Raji (cell line): Measurements from ENCODE around the gene GUK1.

Experiments used
- POLR2A ChIP-seq: IDR thresholded peaks from 2 replicates; pipeline ENCODE4 v1.6.1; 2011; ENCODE audit warnings: low read depth, low read length, control low read depth; ENCODE audit not compliant: insufficient read depth

GUK1 gene

DNA sequence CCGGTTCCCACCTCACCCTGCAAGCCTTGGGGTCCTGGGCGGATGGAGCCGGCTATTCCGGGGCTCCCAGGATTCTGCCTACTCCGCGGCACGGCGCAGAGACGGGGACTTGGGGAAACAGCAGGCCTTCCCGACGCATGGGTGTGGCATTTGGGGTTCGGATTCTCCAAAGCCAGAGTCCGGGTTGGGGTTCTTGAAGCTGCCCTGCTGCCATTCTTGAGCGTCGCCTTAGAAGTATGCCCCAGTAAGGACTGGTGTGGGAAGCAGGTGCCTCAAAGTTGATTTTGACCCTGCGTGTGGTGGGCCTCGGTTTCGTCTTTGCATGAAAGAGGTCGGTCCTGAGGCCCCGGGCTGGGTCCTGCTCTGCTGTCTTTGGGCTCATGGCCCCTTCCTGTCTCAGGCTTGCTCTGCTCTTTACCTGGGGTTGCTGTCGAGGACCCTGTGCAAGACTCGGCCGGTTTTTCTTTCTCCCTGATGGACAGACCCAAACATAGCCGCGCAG is 696 bp downstream of the GUK1 start:
- no peak for TF ChIP-seq POLR2A

- TF ChIP-seq POLR2A, result no peak
These were observed 1.4 kb downstream of the GUK1 start for GRCh38 chr1:228141226-228142044.

GRCh38 chr1:228142155-228142691 is 2.1 kb downstream of the GUK1 start:
- no peak for TF ChIP-seq POLR2A

DNA sequence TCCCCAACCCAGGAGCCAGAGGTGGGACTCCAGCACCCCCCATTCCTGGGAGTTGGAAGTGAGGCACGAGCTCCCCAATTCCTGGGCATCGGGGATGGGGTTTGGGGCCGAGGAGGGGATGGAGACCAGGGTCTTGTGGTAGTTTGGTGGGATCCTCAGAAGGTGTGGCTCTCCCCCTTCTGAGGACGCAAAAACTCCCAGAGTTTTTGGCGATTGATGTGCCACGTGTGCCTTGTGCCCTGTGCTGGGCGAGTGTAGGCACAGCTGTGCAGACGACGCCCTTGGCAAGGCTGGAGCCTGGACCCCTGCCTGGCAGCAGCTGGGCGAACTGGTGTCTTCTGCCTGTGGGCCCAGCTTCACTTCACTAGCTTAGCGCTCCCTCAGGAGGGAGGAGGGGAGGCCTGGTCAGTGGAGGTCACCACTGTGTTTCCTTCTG is 2.6 kb downstream of the GUK1 start:
- no peak for TF ChIP-seq POLR2A

GRCh38 chr1:228143480-228144192 is 3.6 kb downstream of the GUK1 start:
- no peak for TF ChIP-seq POLR2A

- no peak for TF ChIP-seq POLR2A
These were observed 4.3 kb downstream of the GUK1 start for GRCh38 chr1:228144193-228144992.

DNA sequence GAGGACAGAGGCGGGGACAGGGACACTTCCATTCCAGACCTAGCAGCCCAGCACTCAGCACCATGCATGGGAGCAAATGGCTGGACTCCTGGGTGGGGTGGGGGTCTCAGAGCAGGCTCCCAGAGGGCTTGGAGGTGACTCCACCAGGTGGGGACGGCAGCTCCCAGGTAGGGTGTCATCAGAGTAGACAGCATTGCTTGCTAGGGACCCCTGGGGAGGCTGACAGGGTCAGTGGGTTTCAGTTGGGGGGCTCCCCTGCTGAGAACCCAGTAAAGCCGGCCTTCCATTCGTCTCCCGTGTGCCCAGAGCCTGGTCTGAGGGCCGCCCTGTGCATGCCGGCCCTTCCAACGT is 4.9 kb downstream of the GUK1 start:
- TF ChIP-seq POLR2A, result no peak

DNA sequence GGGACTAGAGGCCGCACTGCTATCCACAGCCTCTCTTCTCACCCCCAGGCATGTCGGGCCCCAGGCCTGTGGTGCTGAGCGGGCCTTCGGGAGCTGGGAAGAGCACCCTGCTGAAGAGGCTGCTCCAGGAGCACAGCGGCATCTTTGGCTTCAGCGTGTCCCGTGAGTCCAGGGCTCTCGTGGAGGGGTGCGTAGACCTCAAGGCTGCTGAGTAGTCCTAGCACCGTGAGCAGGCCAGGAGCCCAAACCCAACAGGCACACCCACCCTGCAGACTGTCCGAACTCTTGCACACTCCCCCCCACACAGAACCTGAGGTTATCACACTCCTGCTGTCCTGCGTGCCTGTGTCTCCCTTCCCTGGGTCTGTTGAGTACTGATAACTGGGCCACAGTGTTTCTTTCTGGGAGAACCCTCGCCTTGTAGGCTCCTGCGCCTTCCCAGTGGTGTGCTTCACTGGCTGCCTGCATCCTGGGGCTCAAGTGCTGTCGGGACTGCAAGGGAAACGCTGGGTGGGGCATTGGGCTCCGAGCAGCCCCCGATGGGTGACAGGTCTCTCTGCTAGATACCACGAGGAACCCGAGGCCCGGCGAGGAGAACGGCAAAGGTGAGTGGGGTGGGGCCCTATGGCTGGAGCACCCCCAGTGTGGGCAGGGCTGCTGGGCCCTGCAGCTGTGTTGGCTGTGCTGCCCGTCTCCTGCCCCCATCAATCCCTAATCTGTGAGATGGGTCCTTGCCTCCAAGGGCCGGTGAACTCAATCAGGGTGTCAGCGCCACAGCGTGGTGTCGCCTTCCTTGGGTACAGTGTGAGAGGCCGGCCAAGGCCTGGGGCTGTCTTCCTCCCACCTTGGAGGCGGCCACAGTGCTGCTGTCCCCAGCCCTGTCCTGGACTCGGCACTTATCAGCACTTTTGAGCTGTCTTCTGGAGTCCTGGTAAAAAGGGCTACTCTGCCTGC is 5.7 kb downstream of the GUK1 start:
- TF ChIP-seq POLR2A, result no peak

DNA sequence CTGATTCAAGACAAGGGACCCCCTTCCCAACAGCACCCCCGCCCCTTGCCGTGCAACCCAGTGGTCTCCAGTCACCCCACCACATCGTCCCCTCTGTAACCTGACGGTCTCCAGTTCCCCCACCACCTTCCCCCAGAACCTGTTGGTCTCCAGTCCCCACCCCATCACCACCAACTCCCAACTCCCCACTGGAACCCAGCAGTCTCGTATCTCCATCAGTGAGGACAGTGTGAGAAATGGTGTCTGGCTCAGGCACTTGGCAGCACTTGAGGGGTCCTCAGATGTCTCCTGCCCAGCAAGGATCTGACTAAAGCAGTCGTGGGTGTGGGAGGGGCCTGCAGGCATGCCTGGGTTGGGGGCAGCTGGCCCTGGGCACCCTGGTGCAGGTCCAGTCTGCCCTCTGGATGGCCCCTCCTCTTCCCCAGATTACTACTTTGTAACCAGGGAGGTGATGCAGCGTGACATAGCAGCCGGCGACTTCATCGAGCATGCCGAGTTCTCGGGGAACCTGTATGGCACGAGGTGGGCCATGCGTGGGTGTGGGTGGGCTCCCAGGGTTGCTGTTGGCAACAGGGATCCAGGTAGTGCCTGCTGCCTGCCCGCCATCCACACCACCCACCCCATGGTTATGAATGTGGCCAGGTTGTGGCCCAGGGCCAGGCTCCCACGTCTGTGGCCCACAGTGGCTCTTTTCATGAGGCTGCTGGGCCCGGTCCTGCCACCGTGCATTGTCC is 6.5 kb downstream of the GUK1 start:
- TF ChIP-seq POLR2A, result no peak

DNA sequence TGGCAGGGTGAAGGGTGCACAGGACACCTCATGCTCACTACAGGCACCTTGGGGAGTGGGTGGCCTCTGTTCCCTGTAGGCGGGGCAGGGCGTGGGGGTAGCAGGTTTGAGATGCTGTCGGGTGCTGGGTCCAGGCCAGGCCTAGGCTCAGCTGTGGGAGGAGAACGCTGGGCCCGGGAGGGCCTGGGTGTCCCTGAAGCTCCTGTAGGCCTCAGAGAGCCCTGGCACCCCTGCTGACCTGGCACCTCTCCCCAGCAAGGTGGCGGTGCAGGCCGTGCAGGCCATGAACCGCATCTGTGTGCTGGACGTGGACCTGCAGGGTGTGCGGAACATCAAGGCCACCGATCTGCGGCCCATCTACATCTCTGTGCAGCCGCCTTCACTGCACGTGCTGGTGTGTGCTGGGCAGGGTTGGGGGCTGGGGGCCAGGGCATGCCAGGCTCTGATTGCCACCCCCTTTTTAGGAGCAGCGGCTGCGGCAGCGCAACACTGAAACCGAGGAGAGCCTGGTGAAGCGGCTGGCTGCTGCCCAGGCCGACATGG is 7.1 kb downstream of the GUK1 start:
- TF ChIP-seq POLR2A, result no peak

DNA sequence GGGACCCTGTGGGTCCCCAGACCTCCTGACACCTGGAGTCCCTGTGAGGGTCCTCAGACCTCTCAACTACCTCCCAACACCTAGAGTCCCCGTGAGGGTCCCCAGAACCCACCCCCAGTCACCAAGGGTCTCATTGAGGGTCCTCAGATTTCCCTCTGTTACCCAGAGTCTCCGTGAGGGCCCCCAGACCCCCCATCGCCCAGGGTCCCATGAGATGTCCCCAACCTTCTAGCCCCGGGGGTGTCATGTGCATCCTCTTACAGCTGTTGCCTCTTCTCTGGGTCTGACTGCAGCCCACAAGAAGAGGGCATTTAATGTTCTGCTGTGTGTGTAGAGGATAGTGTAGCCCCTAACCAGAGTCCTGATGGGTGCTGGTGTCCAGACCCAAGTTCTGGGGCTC is 7.7 kb downstream of the GUK1 start:
- TF ChIP-seq POLR2A, result no peak

- no peak for TF ChIP-seq POLR2A
These were observed 8.2 kb downstream of the GUK1 start for GRCh38 chr1:228148196-228148861.

- no peak for TF ChIP-seq POLR2A
These were observed 8.9 kb downstream of the GUK1 start for GRCh38 chr1:228148935-228149405.
